ENCODE results near the gene ZNF507.
"Not testable (repeated sequence)": the region's sequence is repeated elsewhere in the genome, so short reads cannot be mapped to it uniquely, and the experiment has no call there.

The ZNF507 gene

GRCh38 chr19:32367063-32367462 lies 21.7 kb downstream of the ZNF507 start:
- DNase-seq (ENCODE audit: extremely low read depth in 1 of 2, low read depth in 1 of 2): no peak

DNA sequence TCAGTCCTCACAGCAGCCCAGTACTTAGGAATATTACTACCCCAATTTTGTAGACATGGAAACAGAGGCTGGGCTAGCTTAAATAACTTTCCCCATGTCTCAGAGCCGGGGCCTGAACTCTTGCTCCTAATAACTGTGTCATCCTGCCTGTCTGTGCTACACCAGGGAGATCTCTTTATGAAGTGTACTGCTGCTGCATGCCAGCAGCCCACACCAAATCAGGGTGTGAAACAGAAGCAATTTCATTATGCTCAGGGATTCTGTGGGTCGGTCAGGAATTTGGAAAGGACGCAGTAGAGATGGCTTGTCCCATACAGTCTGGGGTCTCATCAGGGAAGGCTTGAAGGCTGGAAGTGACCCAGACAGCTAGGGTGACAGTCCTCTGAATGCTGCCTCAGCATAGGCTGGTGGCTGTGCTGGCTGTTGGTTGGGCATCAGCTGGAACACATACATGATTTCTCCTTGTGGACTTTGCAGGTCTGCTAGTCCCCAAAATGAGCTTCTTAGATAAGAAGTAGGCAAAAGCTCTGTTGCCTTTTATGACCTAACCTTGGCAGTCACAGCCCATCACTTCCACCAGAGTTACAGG lies 22.6 kb downstream of the ZNF507 start:
- no peak for DNase-seq (ENCODE audit: extremely low read depth in 1 of 2, low read depth in 1 of 2)

- no peak for DNase-seq (ENCODE audit: extremely low read depth in 1 of 2, low read depth in 1 of 2)
These were observed 23.4 kb downstream of the ZNF507 start for GRCh38 chr19:32368787-32369186.

DNA sequence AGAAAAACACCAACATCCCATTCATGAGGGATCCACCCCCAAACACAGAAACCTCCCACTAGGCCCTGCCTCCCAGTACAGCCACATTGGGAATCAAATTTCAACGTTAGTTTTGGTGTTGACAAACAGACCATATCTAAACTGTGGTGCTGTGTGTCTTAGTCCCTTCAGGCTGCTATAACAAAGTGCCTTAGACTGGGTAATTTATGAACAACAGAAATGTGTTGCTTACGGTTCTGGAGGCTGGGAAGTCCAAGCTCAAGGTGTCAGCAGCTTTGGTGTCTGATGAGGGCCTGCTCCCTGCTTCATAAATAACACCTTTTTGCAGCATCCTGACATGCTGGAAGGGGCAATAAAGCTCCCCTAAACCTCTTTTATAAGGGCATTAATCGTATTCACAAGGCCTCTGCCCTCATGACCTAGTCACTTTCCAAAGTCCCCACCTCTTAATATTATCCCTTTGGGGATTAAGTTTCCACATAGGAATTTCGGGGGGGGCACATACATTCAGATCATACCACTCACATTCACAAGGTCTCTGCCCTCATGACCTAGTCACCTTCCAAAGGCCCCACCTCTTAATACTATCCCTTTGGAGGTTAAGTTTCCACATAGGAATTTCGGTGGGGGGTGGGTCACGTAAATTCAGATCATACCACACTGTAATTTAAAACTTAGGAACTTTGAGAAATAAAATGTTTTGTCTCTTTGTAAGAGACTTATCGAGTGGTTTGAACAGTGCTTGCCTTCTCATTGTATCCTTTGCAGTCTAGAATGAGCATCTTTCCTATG lies 27.5 kb downstream of the ZNF507 start:
- no peak for DNase-seq (ENCODE audit: extremely low read depth in 1 of 2, low read depth in 1 of 2)

- DNase-seq (ENCODE audit: extremely low read depth in 1 of 2, low read depth in 1 of 2): no peak
These were observed 28.3 kb downstream of the ZNF507 start for GRCh38 chr19:32373585-32374295.

GRCh38 chr19:32374362-32374761 lies 29.0 kb downstream of the ZNF507 start:
- DNase-seq (ENCODE audit: extremely low read depth in 1 of 2, low read depth in 1 of 2): not testable (repeated sequence)

- not testable (repeated sequence) for DNase-seq (ENCODE audit: extremely low read depth in 1 of 2, low read depth in 1 of 2)
These were observed 31.7 kb downstream of the ZNF507 start for GRCh38 chr19:32377088-32377487.

- no peak for DNase-seq (ENCODE audit: extremely low read depth in 1 of 2, low read depth in 1 of 2)
These were observed 34.9 kb downstream of the ZNF507 start for GRCh38 chr19:32380269-32380668.

DNA sequence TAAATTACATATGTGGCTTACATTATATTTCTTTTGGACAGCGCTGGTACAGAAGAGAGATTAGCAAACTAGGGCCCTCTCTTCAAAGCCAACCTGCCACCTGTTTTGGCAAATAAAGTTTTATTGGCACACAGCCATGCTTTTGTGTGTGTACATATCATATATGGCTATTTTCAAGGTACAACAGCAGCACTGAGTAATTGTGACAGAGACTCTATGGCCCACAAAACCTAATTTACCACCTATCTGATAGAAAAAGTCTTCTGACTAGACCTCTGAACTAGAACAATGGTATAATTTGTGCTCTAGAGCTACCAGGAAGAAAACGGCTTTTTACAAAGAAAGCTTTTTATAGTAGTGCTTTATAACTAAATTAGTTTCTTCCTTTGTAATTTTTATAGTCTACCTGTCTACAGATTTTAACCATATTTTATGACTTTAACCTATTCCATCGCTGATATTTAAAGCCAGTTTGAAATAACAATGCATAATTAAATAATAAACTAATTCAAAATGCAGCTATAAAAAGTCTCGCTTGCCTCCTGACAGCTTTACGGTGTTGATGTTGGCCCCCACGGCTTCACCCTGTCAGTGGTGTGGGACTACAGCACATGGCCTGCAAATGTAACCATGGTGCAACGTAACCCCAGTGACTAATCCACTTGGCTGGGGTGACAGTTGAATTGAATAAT lies 42.4 kb downstream of the ZNF507 start:
- DNase-seq (ENCODE audit: extremely low read depth in 1 of 2, low read depth in 1 of 2): no peak

DNA sequence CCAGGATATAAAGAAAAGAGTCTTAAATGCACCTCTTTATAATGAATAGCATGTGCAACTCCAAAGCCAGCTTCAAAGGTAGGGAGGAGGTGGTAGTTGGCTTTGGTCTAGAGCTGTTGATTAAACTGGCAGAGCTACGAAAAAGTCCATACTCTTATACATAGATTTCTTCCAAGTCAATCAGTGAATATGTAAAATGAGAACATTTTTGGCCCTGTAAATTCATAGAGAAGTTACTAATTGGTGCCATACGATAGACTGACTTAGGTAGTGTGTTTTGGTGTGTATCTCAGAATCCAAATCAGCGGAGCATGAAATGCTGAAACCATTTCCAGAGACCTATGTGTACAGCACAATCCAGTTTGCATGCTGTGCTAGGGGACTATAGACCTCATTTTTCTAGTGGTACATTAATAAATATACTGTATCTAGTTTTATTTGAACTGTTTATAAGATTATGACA lies 43.0 kb downstream of the ZNF507 start:
- DNase-seq (ENCODE audit: extremely low read depth in 1 of 2, low read depth in 1 of 2): no peak

DNA sequence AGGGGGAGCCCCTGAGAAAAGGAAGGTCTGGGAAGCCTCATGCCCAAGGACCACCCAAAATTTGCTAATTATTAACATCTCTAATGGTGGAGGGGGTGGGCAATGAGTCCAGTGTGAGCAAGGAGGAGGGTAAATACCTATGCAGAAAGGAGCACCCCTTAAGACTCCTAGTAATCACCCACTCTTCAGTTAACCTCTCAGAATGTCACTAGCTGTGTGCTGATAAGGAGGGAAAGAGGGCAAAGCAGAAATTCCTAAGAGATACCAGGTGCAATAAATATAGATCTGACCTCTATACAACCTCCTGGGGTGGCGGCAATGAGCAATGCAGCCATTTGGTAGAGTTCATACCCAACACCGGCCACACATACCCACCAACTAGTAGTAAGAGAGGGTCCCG lies 47.5 kb downstream of the ZNF507 start:
- no peak for DNase-seq (ENCODE audit: extremely low read depth in 1 of 2, low read depth in 1 of 2)

GRCh38 chr19:32396046-32396652 lies 50.7 kb downstream of the ZNF507 start:
- no peak for DNase-seq (ENCODE audit: extremely low read depth in 1 of 2, low read depth in 1 of 2)

GRCh38 chr19:32397671-32398101 lies 52.3 kb downstream of the ZNF507 start:
- no peak for DNase-seq (ENCODE audit: extremely low read depth in 1 of 2, low read depth in 1 of 2)

DNA sequence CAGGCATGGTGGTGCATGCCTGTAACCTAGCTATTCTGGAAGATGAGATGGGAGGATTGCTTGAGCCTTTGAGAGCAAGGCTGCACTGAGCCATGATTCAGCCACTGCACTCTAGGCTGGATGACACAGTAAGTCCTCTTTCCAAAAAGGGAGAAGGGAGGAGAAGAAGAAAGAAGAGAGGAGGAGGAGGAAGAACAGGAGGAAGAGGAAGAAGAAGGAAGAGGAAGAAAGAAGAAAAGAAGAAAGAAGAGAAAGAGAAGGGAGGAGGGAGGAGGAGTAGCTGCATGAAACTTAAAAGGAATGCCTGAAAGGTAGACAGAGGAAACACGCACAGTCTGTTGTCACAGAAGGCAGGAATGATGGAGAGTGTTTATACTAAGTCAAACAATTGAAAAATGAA lies 56.6 kb downstream of the ZNF507 start:
- no peak for DNase-seq (ENCODE audit: extremely low read depth in 1 of 2, low read depth in 1 of 2)

DNA sequence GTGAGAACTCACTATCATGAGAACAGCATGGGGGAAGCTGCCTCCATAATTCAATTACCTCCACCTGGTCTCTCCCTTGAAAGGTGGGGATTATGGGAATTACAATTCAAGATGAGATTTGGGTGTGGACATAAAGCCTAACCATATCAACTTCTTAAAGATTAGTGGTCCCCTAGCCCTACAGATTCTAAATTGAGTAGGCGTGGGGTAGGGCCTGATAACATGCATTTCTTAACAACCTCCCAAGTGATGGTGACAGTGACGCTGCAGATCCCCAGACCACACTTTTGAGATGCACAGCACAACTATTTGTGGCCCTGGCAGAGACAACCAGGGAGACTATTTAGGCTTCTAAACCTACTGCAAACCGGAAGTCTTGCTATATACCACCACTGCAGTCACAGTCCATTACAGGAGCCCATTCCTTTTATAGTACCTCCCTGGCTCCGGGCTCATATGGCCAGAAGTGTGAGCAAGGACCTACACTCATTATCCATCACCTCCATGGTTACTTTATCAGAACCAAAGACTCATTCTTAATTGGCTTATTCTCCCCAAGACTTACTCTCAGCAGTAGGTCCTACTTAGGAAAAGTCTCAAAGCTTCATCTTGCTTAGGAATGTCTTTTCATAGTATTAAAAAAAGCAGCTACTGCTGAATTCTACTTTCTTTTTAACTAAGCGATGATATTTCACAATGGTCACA lies 58.0 kb downstream of the ZNF507 start:
- DNase-seq (ENCODE audit: extremely low read depth in 1 of 2, low read depth in 1 of 2): no peak

GRCh38 chr19:32404213-32404932 lies 59.0 kb downstream of the ZNF507 start:
- no peak for DNase-seq (ENCODE audit: extremely low read depth in 1 of 2, low read depth in 1 of 2)

- no peak for DNase-seq (ENCODE audit: extremely low read depth in 1 of 2, low read depth in 1 of 2)
These were observed 59.6 kb downstream of the ZNF507 start for GRCh38 chr19:32404933-32405430.

DNA sequence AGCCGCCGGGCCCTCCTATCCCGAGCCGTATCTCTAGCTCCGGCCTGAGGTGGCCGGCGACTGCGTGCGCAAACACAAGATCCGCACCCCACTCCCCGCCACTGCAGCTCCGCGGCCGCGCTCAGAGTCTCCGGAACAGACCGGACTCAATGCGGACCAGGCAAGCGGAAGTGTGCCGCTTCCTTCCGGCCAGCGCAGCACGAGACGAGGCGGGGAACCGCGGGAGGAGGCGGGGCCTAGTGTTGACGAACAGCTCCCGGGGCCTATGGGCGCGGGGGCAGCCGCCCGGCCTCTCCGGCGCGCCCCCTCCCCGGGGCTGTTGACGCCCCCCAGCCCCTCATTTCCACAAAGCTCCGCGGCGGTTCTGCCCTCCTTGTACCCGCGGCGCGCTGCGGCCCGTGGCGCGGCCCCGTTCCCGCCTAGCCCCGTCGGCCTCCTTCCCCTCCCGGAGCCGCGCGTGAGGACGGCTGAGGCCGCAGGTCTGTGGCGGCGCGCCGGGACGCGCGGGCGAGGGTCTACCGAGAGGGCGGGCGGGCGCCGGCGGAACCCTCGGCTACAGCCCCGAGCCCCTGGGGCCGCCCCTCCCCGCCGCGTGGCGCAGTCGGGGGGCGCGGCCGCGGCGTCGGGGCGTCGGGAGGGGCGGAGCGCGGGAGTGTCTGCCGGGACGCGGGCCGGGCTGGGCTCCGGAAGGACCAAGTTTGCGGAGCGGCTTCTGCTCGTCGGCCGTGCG lies 60.2 kb downstream of the ZNF507 start, which contains the start of gene DPY19L3:
Gene DPY19L3 (plus strand): TSS at position 340 of the 730 bp plus-strand sequence. CDS start 2,484 bp downstream, outside the sequence.
- DNase-seq (ENCODE audit: extremely low read depth in 1 of 2, low read depth in 1 of 2): peak; percentile 64 to 83
